Muscle layer of duodenum (tissue), 2 donors: ENCODE measurements around the gene TTC31.

ENCODE experiments used
- H3K27ac ChIP-seq: one replicate; pipeline ENCODE4 v1.7.0; 2013; ENCODE audit warnings: mild to moderate bottlenecking, low read length
- H3K27me3 ChIP-seq: one replicate; pipeline ENCODE4 v1.7.0; 2013; ENCODE audit warnings: low read depth, mild to moderate bottlenecking, control low read depth, low read length
- H3K36me3 ChIP-seq, 2 donors: one replicate each; pipeline ENCODE4 v1.7.0; 2013; ENCODE audit warnings: low read length in 2 of 2, control low read depth in 1 of 2, mild to moderate bottlenecking in 1 of 2; ENCODE audit not compliant: insufficient read depth in 2 of 2, control insufficient read depth in 1 of 2
- H3K4me1 ChIP-seq, 2 donors: one replicate each; pipeline ENCODE4 v1.7.0; 2013; ENCODE audit warnings: low read length in 2 of 2, mild to moderate bottlenecking in 2 of 2, control low read depth in 1 of 2, moderate library complexity in 1 of 2; ENCODE audit not compliant: insufficient read depth in 2 of 2, control insufficient read depth in 1 of 2
- H3K4me3 ChIP-seq, 2 donors: one replicate each; pipeline ENCODE4 v1.7.0; 2013; ENCODE audit warnings: low read length in 2 of 2, low read depth in 1 of 2, mild to moderate bottlenecking in 1 of 2
- H3K9me3 ChIP-seq, 2 donors: one replicate each; pipeline ENCODE4 v1.7.0; 2013; ENCODE audit warnings: low read length in 2 of 2, control low read depth in 1 of 2, mild to moderate bottlenecking in 1 of 2; ENCODE audit not compliant: control insufficient read depth in 1 of 2
- donor health status: healthy.

TTC31 gene

GRCh38 chr2:74512744-74513604, 30.1 kb downstream of the TTC31 start:
- Histone ChIP-seq H3K4me1 (peaks cover 0 to 36% of the 10 kb centered on the region in 2 donors), H3K4me3 (no peak overlapping the region), H3K27ac (no peak overlapping the region), H3K27me3 (peaks cover 68% of the 10 kb centered on the region), H3K9me3 (no peaks in the 10 kb centered on the region), H3K36me3 (no peaks in the 10 kb centered on the region)

GRCh38 chr2:74513605-74514367, 30.9 kb downstream of the TTC31 start:
- Histone ChIP-seq H3K27ac (no peak overlapping the region), H3K27me3 (peaks cover 76% of the 10 kb centered on the region), H3K36me3 (no peaks in the 10 kb centered on the region), H3K9me3 (no peaks in the 10 kb centered on the region), H3K4me3 (no peak overlapping the region), H3K4me1 (peaks cover 0 to 30% of the 10 kb centered on the region in 2 donors)

- Histone ChIP-seq H3K36me3 (no peaks in the 10 kb centered on the region), H3K27me3 (peaks cover 79% of the 10 kb centered on the region), H3K4me3 (peak within 1 kb of the TSS in 1 of 2 donors; percentile 11), H3K27ac (no peak within 1 kb of the TSS), H3K4me1 (peaks cover 0 to 30% of the 10 kb centered on the region in 2 donors), H3K9me3 (no peaks in the 10 kb centered on the region)
These were observed 31.7 kb downstream of the TTC31 start, which contains the start of gene TLX2 for GRCh38 chr2:74514368-74515270. TLX2 (plus strand) TSS chr2:74514450; CDS start chr2:74514807, 357 bp downstream.

GRCh38 chr2:74515271-74515980, 32.5 kb downstream of the TTC31 start:
- Histone ChIP-seq H3K4me3 (peak overlapping the region in 1 of 2 donors; percentile 62), H3K27me3 (peaks cover 75% of the 10 kb centered on the region), H3K36me3 (no peaks in the 10 kb centered on the region), H3K9me3 (no peaks in the 10 kb centered on the region), H3K4me1 (peaks cover 0 to 30% of the 10 kb centered on the region in 2 donors), H3K27ac (no peak overlapping the region)

GRCh38 chr2:74515981-74516633, 33.2 kb downstream of the TTC31 start:
- peaks cover 70% of the 10 kb centered on the region for H3K27me3 ChIP-seq
- no peaks in the 10 kb centered on the region for H3K9me3 ChIP-seq
- H3K4me3 ChIP-seq: peak overlapping the region in 1 of 2 donors; percentile 62
- H3K4me1 ChIP-seq: peaks cover 0 to 30% of the 10 kb centered on the region in 2 donors
- no peaks in the 10 kb centered on the region for H3K36me3 ChIP-seq
- no peak overlapping the region for H3K27ac ChIP-seq

- no peaks in the 10 kb centered on the region for H3K9me3 ChIP-seq
- peaks cover 0 to 30% of the 10 kb centered on the region in 2 donors for H3K4me1 ChIP-seq
- H3K36me3 ChIP-seq: no peaks in the 10 kb centered on the region
- no peak overlapping the region for H3K27ac ChIP-seq
- peak overlapping the region in 1 of 2 donors; percentile 62 for H3K4me3 ChIP-seq
- peaks cover 66% of the 10 kb centered on the region for H3K27me3 ChIP-seq
These were observed 33.8 kb downstream of the TTC31 start for GRCh38 chr2:74516650-74517049.

GRCh38 chr2:74522516-74522915, 39.6 kb downstream of the TTC31 start:
- H3K27ac ChIP-seq: no peak overlapping the region
- H3K9me3 ChIP-seq: no peaks in the 10 kb centered on the region

GRCh38 chr2:74524005-74524404, 41.1 kb downstream of the TTC31 start:
- Histone ChIP-seq H3K4me1 (peaks cover 6 to 13% of the 10 kb centered on the region in 2 donors), H3K36me3 (peaks cover 13 to 30% of the 10 kb centered on the region in 2 donors), H3K27ac (no peak overlapping the region), H3K27me3 (peaks cover under 1% of the 10 kb centered on the region), H3K4me3 (no peak overlapping the region), H3K9me3 (no peaks in the 10 kb centered on the region)

More at GRCh38 chr2:74522516-74522915, 39.6 kb downstream of the TTC31 start:
- Histone ChIP-seq H3K4me3 (no peak overlapping the region), H3K36me3 (peaks cover 11 to 22% of the 10 kb centered on the region in 2 donors), H3K27me3 (peaks cover 12% of the 10 kb centered on the region), H3K4me1 (no peaks in the 10 kb centered on the region)

- Histone ChIP-seq H3K9me3 (no peaks in the 10 kb centered on the region), H3K4me3 (peak overlapping the region in 1 of 2 donors; percentile 21), H3K4me1 (peaks cover 6 to 13% of the 10 kb centered on the region in 2 donors), H3K27me3 (no peaks in the 10 kb centered on the region), H3K27ac (peak overlapping the region; percentile 74), H3K36me3 (peaks cover 13 to 30% of the 10 kb centered on the region in 2 donors)
These were observed 42.3 kb downstream of the TTC31 start for GRCh38 chr2:74524955-74525716.
